Stimulated activated CD4-positive, alpha-beta T cell treated with anti-CD3 and anti-CD28 coated beads, Interleukin-15, amount 100 ng/mL, for 24 hours (primary cell): ENCODE results near the gene SPRYD7.
"Not testable (repeated sequence)": the region's sequence is repeated elsewhere in the genome, so short reads cannot be mapped to it uniquely, and the experiment has no call there.

Experiments used
- DNase-seq: peaks from one replicate; pipeline ENCODE4 v3.0.0-alpha.2; 2020

SPRYD7 gene, protein sequence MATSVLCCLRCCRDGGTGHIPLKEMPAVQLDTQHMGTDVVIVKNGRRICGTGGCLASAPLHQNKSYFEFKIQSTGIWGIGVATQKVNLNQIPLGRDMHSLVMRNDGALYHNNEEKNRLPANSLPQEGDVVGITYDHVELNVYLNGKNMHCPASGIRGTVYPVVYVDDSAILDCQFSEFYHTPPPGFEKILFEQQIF

DNA sequence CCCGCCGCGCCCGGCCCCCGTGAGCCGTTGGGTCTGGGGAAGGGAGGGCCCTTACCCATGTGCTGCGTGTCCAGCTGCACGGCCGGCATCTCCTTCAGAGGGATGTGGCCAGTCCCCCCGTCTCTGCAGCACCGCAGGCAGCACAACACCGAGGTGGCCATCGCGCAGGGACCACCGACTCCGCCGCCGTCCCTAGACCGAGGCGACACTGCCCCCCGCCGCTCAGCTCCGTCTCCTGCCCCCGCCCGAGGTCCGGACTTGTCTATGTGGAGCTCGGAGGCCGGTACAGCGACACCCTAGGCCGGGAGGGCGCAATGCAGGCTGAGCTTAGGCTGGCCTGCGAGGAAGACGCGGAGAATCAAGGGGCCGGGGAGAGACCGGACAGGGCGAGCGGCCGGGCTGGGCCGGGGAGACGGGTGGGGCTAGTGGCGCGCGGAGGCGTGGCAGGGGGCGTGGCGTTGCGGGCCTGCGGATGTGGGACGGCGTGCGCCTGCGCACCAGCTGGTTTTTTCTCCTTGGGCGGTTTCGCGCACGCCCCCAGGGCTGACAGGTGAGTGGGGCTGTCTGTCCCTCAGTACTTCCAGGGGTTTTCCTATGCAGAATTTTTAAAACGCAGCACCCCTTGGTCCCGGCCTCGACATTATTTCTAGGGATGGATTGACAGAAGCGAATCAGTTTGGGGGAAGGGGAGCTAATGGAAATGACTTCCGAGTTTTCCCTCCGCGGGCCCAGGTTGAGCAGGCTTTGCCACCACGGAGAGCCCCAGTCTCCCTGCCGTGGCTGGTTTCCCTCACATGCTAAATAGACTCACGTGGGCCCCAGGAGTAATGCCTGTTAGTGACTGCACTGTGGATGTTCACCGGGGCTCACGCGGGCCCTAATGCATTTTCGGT is at the start of gene SPRYD7:
Gene SPRYD7 (minus strand): TSS at position 266 of the 893 bp plus-strand sequence. CDS start 105 bp downstream, at position 161.
- DNase-seq: peak; percentile 96

DNA sequence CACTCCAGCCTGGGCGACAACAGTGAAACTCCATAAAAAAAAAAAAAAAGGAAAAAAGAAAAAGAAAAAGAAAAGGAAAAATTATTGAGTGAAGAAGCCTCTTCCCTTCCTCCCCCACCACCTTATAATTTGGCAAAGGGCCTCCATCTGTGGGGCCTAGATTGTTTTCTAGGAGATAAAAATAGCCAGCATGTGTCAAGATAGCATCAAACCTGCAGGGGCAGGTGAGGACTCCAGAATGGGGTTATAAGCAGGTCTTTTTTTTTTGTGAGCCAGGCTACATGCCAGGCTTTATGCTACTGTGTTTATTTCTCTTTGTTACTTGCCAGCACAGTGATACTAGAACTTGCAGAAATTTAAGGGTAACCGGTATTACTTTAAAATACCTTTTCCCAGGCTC is 49.0 kb upstream of the SPRYD7 start:
- DNase-seq: no peak

DNA sequence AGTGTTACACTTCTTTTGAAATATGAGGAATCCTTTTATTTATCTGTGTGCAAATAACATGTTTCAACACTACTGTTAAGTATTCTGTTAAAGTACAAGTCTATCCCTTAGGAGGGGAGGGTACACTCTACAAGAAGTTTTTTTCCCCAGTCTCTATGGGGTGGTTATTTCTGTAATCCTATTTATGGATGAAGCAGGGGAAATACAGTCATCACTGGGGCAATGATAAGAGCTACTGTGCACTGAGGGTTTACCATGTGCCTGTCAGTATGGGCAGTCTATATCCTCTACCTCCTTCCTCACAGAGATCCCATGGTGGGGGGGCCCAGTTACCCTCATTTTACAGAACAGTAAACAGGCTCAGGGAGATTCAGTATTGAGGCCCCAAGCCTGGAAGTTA is 44.1 kb upstream of the SPRYD7 start:
- no peak for DNase-seq

DNA sequence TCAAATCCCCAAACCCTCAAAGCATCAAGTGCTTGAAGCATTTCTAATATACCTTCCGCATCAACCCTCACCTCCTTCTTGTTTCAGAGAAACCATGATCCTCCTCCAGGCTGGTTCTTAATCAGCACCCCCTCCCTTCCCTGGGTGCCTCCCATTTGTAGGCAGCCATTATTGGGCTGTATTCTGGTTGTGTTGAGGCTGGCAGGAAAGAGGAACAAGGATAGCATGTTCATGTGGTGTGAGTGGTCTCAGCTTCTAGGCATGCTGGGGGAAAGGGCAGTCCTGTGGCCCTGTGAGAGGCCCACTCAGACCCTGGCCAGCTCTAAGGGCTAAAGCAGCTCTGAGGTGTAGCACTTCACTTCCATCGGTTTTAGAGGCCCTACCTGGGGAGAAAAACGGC is 41.9 kb upstream of the SPRYD7 start:
- no peak for DNase-seq

DNA sequence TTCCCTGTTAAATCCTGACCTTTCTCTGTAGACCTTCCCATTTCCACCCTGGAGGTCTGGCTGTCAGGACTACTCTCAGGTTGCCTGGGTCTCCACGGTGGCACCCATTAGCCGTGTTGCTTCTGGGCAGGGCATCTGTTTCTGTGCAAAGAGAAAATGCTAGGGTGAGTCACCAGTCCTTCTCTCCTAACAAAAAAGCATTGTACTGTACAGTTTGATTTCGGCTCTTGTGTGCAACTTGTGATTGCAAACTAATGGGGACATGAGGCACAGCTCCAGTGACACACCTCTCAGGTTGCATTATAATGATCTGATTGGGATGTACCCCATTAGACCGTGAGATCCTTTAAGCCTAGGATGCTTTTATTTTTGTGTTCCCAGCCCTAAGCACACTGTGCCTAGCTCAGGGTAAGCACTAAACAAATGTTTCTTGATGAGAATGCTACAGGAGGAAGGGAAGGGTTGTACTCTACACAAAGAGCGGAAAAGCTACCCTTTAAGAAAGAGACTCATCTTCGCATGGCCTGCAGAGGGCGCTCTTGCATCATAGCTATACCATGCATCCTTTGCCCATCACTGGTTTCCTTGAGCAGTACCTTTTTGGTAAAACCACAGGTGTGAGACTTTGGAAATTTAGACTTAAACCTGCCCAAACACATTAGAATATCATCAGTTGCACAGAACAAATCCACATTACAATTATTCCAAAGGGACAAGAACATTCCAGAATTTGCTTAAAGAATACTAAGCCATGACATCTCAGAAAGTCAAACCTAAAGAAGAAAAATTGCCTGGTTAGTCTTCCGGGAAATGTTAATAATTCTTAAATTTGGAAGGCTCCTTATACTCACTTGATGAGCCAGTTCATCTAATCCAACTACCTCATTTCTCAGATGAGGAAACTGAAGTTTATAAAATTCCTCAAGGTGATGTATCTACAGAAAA is 40.4 kb upstream of the SPRYD7 start:
- peak; percentile 79 for DNase-seq

DNA sequence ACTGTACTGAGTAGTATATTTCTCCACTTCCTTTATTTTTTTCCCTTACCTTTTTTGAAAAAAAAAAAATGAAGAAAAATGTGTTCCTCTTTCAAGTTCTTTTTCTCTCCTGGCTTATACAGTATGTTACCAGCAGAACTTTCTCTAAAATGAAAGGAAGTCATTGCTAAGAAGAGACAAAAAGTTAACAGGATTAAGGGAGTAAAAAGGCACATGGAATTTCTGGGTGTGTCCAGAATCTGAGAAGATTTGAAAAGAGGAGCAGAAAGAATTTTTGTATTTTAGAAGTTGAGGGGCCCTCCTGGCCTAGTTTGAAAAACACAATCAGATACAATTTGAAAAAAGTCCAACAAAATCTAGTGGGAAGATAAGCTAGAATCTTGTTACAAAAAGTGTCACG is 39.7 kb upstream of the SPRYD7 start:
- no peak for DNase-seq

DNA sequence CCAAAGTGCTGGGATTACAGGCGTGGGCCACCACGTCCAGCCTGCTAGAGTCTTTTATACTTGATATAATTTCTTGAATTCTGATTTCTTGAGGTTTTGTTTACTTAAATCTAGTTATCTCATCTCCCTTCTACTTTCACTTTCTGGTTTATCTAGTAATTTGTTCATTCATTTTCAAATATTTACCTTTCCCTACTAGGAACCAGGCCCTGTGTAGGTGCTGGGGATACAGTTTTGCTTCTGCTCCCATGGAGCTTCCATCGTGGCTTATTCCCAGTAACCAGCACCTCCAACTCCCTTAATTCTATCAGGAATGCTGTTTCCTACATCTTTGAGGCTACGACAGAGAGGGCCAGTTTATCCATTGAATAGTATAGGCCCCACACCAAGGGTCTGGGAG is 36.6 kb upstream of the SPRYD7 start:
- no peak for DNase-seq

DNA sequence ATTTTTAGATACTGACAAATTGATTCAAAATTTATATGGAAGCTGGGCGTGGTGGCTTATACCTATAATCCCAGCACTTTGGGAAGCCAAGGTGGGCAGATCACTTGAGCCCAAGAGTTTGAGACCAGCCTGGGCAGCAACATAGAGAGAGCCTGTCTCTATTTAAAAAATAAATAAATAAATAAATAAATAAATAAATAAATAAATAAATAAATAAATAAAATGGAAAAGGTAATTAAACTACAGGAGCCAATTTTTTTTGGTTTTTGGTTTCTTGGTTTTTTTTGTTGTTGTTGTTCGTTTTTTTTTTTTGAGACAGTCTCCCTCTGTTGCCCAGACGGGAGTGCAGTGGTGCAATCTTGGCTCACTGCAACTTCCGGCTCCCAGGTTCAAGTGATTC is 31.3 kb upstream of the SPRYD7 start:
- DNase-seq: no peak

DNA sequence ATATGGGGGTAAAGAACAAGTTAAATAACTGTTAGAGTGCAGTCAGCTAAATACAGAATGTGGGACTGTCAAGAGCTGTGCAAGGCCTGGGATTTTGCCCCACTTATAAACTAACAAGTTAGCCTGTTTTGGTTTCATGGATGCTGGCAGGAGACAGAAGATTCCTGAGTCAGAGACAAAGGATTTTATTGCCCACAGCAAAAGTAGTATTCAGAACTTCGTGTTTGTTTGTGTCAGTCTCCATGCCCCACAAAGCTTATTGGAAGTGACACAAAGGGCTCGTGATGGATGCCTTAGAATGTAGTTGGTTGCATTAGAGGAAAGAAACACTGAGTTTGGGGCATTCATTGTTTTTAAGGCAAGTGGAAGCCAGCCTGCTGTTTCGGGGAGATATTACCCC is 22.2 kb upstream of the SPRYD7 start:
- DNase-seq: no peak

DNA sequence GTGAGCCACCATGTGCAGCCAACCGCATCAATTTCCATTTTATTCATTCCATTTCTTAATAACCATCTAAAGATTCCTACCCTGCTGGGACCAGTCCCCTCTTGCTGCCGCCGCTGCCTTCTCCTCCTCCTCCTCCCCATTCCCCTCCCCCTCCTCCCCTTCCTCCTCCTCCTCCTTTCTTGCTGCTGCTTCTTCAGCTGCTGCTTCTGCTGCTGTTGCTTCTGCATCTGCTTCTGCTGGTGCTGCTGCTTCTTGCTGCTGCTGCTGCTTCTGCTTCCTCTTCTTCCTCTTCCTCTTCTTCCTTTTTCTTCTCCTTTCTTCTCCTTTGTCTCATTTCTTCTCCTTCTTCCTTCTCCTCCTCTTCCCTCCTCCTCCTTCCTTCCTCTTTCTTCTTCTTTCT is 20.0 kb upstream of the SPRYD7 start:
- no peak for DNase-seq

DNA sequence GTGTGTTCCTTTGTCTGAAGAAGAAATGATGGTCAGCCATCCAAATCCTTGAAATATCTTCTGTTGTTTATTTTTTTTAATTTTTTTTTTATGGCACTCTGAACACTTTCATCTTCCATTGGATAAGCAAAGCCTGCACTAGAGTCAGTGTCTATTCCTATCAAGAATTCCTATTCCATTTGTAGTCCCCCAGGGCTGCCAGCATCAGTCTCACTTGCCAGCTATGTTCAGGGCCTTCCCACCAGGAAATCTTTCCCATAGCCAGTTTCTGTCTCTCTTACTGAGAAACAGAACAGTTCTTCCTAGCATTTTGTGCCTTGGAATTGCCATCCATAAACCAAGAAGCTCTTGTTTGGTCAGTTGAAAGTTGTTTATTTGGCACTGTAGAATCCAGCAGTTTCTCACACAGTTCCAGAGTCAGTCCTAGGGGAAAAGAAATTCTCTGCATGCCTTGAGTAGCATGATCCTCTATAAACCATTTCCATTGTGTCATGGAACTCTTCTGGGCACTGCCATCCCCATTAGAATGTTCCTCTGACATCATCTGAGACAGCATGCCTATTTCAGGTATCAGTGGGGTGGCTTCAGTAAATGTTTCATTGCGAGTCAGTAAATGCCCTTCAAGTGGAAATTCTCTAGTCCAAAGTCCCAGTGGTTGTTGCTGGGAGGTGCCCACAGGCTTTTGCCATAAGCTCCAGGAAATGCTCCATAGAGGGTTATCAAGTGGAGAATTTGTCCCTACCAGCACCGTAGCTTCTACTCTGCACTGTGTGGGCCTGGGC is 18.7 kb upstream of the SPRYD7 start:
- no peak for DNase-seq

DNA sequence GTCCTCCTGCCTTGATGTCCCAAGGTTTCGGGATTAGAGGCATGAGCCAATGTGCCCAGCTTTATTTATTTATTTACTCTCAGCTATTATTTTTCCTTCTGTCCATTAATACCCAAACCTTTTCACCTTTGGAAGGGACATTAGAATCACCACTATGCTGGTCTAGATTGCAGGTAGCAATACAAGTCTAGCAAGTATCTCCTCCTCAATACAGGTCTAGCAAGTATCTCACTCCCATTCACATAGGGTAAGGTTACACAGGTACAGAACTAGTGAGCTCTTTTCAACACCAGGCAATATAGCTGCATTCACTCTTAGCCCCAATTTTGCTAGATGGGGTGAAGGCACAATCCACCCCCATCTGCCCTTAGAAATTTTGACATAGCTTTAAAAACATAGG is 17.4 kb upstream of the SPRYD7 start:
- no peak for DNase-seq

DNA sequence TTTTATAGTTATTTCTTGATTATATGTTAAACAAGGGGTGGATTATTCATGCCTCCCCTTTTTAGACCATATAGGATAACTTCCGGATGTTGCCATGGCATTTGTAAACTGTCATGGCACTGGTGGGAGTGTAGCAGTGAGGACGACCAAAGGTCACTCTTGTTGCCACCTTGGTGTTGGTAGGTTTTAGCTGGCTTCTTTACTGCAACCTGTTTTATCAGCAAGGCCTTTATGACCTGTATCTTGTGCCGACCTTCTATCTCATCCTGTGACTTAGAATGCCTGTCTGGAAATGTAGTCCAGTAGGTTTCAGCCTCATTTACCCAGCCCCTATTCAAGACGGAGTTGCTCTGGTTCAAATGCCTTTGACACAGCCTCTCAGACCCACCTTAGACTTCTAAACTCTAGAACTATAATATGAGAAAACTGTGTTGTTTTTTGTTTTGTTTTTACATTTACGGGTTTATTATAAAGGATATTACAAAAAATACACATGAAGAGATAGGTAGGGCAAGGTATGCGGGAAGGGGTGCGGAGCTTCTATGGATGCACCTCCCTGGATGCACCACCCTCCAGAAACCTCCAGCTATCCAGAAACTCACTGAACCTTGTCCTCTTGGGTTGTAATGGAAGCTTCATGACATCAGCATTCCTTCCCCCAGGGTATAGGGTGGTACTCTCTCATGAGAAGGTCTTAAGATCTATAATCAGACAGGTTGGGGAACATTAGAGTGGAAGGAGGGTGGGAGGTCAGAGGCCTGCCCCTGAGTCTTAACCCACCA is 15.8 kb upstream of the SPRYD7 start:
- no peak for DNase-seq

DNA sequence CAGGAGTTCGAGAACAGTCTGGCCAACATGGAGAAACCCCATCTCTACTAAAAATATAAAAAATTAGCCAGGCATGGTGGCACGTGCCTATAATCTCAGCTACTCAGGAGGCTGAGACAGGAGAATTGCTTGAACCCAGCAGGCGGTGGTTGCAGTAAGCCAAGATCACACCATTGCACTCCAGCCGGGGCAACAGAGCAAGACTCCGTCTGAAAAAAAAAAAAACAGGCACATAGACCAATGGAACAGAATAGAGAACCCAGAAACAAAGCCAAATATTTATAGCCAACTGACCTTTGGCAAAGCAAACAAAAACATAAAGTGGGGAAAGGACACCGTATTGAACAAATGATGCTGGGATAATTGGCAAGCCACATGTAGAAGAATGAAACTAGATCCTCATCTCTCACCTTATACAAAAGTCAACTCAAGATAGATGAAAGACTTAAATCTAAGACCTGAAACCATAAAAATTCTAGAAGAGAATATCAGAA is 12.7 kb upstream of the SPRYD7 start:
- DNase-seq: not testable (repeated sequence)

DNA sequence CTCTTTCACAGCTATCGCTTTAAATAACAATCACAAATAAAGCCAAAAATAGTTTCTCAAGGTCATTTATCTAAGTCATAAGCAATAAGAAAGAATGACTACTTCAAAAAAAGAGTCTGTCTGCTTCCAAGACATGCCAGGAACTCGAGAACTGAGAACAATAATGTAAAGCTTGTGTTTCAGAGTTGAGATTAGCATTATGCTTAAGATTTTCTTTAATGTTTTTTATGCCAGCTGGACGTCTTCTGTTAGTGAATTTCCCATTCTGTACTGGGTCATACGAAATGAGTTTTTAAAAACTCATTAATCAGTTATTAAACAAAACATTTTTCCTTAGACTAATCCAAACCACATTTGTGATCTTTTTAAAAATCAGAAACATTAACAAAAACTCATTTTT is 3.2 kb upstream of the SPRYD7 start:
- DNase-seq: no peak

DNA sequence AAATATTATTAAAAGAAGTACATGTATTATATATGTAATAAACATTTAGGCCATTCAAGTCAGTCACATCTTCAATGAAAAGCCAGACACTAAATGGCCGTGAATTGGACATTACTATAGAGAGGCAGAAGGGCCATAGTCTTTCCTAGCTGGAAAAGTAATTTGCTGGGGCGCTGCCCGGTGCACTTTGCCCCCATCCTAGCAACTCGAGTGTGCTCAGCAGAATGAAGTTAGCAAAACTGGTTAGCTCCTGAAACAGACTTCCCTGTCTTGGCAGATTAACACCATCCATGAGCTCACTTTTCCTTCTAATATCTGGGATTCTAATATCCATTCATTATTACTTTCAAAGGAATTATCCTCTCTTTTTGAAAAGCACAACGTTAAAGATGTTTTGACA is 2.8 kb upstream of the SPRYD7 start:
- no peak for DNase-seq

DNA sequence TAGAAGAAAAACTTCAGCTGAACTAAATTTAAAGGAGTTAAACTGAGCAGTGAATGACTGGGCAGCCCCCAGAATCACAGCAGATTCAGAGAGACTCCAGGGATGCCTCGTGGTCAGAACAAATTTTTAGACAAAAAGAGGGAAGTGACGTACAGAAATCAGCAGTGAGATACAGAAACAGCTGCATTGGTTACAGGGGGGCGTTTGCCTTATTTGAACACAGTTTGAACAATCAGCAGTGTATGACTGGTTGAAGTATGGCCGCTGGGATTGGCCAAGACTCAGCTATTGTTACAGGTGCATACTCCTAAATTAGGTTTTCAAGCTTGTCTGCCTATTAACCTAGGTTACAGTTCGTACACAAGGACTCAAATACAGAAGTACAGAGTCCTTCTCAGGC is 2.2 kb upstream of the SPRYD7 start:
- DNase-seq: no peak

DNA sequence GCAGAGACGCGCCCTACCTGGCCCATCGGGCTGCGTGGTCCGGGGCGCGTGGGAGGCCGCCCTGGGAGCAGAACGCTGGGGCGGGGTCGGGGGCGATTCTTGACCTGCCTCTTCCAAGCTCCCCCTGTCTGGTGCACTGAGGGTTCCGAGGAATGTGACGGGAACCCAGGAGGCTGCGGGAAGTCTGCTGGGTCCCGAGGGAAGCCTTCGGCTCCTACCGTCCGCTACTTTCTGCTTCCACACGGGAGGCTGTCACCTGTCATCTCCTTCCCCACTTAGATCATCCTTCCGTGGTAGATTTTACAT is 781 bp upstream of the SPRYD7 start:
- no peak for DNase-seq

DNA sequence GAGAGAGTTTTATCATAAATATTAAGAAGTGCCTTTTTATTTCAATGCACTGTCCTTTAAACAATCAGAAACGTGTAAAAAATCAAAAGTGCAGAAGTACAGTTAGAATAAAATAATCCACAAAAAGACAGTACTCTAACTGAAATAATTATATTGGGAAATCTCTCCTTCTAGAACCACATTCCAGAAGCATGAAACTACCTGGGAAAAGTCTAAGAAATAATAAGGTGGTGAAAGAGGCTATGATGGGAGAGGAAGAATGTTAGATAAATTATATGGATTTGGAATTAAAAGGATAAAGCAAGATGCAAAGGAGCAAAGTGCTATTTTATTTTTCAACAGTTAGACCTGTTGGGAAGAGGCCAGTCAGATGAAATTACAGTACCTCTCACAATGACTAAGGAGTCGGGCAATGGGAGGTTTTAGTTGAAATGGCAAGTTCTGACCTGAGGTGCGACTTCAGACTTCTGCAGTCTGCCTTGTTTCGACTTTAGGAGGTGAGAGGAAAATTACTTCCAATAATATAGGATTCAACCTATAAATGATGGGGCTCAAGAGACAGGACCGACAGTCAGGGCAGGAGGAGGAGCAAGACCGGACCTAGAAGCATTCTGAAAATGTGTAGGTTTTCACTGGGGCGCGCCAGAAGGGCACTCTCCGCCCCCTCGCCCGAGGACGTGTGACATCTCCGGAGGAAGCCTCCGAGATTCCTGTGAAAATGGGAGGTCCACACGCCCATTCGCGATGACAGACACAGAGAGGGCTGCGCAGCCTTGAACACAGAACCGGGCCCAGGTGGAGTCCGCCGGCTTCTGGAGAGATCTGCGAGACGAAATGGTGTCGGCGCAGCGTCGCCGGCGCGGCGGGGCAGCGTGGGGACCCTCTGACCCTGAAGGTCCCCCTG is 717 bp downstream of the SPRYD7 start:
- peak; percentile 66 for DNase-seq

DNA sequence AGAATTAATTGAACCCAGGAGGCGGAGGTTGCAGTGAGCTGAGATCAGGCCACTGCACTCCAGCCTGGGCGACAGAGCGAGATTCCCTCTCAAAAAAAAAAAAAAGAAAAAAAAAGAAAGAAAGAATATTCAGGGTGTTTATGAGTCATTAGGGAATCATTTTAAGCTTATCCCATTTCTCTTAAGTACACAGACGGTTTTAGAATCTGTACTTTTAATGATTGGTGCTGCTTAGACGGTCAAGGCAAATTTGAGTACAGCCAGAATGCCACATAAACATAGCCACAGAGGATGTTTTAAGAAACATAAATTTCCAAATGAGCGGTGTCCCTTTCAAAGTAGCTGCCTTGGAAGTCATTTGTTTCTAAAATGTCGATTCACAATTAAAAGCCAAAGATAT is 2.6 kb downstream of the SPRYD7 start:
- DNase-seq: no peak

DNA sequence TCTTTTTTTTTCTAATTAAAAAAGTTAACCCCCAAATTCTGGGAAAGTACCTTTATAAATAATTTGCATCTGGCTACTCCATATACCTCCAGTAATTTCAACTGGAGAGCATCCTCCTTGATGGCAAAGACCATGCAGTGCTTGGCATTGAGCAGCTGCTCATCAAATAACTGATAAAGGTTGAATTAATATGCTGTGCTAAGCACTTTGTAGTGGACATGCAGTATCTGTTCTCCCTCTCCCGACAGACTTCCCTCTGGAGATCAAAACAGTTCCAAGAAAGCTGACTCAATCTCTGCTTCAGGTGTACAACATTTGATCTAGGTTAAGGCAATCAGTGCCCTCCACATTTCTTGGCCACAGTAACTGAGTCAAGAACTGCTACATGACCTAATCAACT is 3.3 kb downstream of the SPRYD7 start:
- no peak for DNase-seq
